Thyroid gland (tissue), 4 donors: ENCODE data around the gene SYDE2. TPM values are rescaled to one million over a fixed set of nuclear protein-coding genes. Genes with fewer than 3 reads are reported as not detected.
A peak's percentile ranks its signal among the peaks of the same experiment; 100 is the strongest.

ENCODE experiments used
- DNase-seq, 2 donors: peaks; one replicate each; pipeline ENCODE4 v3.0.0-alpha.2; 2019
- H3K27ac ChIP-seq, 3 donors: fragments of 200-600 bp; sonication (generic); 1 replicate in 2 of 3; 2 replicates in 1 of 3; pipeline ENCODE4 v1.5.1; 2016 to 2019; ENCODE audit warnings: mild to moderate bottlenecking in 1 of 3, moderate library complexity in 1 of 3
- H3K27me3 ChIP-seq: fragments of 200-600 bp; sonication (generic); one replicate; pipeline ENCODE4 v1.5.1; 2019
- H3K36me3 ChIP-seq, 2 donors: fragments of 200-600 bp; sonication (generic); one replicate each; pipeline ENCODE4 v1.5.1; 2016 to 2019
- H3K4me1 ChIP-seq, 2 donors: fragments of 200-600 bp; sonication (generic); one replicate each; pipeline ENCODE4 v1.5.1; 2017 to 2019
- H3K4me3 ChIP-seq, 3 donors: fragments of 200-600 bp; sonication (generic); replicated peaks in 1 of 3; 1 replicate in 2 of 3; 2 replicates in 1 of 3; pipeline ENCODE4 v1.5.1; 2016; ENCODE audit warnings: mild to moderate bottlenecking in 1 of 3
- H3K9me3 ChIP-seq: fragments of 200-600 bp; sonication (generic); one replicate; pipeline ENCODE4 v1.5.1; 2017
- POLR2A ChIP-seq, 2 donors: fragments of 450-650 bp; IDR thresholded peaks; one replicate each; pipeline ENCODE4 v1.6.1; 2017; ENCODE audit warnings: antibody characterized with exemption in 2 of 2, mild to moderate bottlenecking in 2 of 2, moderate library complexity in 1 of 2
- WGBS, 2 donors: methylation state at CpG; one replicate each; pipeline ENCODE4 v1.1.5; 2017; 5-methylcytosine and 5-hydroxymethylcytosine counted together
- intact Hi-C: fragments of 100-400 bp; cut with DNase I; formaldehyde crosslinking; loops from one replicate; pipeline ENCODE4 v1.15.1; 2023
- total RNA-seq, 4 donors: library from RNA; depleted of rRNA; stranded (reverse); fragments of >200 nt; gene quantifications; one replicate each; pipeline ENCODE4 v1.2.3, GENCODE V29; 2016
- TF ChIP-seq, protein P1 (sequence below), 6 experiments: fragments of 200-600 bp in 3 of 6; fragments of 450-650 bp in 3 of 6; sonication (generic) in 3 of 6; IDR thresholded peaks; one replicate each; pipeline ENCODE4 v1.5.1; 2016 to 2019; ENCODE audit warnings: antibody characterized with exemption in 6 of 6, mild to moderate bottlenecking in 2 of 6, inconsistent platforms in 1 of 6, moderate library complexity in 1 of 6

SYDE2 gene
- total RNA-seq, 4 donors from 2014 or later, result 15.2 to 30.8 (median 20.5) TPM

DNA sequence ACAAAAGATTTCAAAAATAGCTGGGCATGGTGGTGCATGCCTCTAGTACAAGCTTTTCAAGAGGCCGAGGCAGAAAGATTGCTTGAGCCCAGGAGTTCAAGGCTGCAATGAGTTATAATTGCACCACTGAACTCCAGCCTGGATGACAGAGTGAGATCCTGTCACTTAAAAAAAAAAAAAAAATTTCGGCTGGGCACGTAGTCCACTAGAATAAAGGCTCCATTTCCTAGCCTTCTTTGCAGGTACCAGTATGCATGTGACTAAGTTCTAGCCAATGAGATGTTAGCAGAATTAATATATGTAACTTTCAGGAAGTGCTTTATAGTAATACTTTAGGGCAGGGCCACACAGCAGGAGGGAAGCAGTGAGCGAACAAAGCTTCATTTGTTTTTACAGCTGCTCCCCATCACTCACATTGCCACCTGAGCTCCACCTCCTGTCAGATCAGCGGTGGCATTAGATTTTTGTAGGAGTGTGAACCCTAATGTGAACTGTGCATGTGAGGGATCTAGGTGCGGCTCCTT, 28.8 kb upstream of the SYDE2 start:
- Histone ChIP-seq H3K27me3 (no peaks in the 10 kb centered on the region), H3K27ac (no peak overlapping the region), H3K4me3 (no peak overlapping the region), H3K36me3 (no peaks in the 10 kb centered on the region), H3K4me1 (peaks cover 15% of the 10 kb centered on the region in 2 donors), H3K9me3 (no peaks in the 10 kb centered on the region)
- no peak for DNase-seq
- intact Hi-C loops, result no loop called here
- 81 to 87% methylated on average over 6 of the region's 6 CpGs for WGBS, 2 donors
- TF ChIP-seq, protein P1, sequence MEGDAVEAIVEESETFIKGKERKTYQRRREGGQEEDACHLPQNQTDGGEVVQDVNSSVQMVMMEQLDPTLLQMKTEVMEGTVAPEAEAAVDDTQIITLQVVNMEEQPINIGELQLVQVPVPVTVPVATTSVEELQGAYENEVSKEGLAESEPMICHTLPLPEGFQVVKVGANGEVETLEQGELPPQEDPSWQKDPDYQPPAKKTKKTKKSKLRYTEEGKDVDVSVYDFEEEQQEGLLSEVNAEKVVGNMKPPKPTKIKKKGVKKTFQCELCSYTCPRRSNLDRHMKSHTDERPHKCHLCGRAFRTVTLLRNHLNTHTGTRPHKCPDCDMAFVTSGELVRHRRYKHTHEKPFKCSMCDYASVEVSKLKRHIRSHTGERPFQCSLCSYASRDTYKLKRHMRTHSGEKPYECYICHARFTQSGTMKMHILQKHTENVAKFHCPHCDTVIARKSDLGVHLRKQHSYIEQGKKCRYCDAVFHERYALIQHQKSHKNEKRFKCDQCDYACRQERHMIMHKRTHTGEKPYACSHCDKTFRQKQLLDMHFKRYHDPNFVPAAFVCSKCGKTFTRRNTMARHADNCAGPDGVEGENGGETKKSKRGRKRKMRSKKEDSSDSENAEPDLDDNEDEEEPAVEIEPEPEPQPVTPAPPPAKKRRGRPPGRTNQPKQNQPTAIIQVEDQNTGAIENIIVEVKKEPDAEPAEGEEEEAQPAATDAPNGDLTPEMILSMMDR (IDR thresholded peaks at IDR 0.05), result no peak
- TF ChIP-seq POLR2A (IDR thresholded peaks at IDR 0.05), result no peak

DNA sequence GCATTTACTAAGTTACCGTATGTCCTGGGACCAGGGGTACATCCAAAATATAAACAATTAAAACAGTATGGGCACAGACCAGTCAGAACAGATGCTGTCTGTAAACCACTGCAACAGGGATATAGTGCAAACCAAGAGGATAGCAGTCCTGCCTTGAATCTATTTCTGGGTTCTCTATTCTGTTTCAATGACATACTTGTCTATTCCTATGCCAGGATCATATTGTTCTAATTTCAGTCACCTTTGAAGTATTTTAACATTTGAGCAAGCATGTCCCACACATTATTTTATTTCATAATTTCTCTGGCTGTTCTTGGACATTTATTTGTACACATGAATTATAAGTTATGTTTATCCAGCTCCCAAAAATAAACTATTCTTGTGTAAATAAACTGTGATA, 28.2 kb upstream of the SYDE2 start:
- no peaks in the 10 kb centered on the region for H3K36me3 ChIP-seq
- peaks cover 20 to 21% of the 10 kb centered on the region in 2 donors for H3K4me1 ChIP-seq
- 55 to 86% methylated on average over 1 of the region's 1 CpG for WGBS, 2 donors
- H3K27me3 ChIP-seq, result no peaks in the 10 kb centered on the region
- H3K9me3 ChIP-seq, result no peaks in the 10 kb centered on the region
- no peak overlapping the region for H3K4me3 ChIP-seq
- DNase-seq, result no peak
- TF ChIP-seq, protein P1 (IDR thresholded peaks at IDR 0.05), result no peak
- TF ChIP-seq POLR2A (IDR thresholded peaks at IDR 0.05), result no peak
- H3K27ac ChIP-seq, result no peak overlapping the region
- intact Hi-C loops, result no loop called here

DNA sequence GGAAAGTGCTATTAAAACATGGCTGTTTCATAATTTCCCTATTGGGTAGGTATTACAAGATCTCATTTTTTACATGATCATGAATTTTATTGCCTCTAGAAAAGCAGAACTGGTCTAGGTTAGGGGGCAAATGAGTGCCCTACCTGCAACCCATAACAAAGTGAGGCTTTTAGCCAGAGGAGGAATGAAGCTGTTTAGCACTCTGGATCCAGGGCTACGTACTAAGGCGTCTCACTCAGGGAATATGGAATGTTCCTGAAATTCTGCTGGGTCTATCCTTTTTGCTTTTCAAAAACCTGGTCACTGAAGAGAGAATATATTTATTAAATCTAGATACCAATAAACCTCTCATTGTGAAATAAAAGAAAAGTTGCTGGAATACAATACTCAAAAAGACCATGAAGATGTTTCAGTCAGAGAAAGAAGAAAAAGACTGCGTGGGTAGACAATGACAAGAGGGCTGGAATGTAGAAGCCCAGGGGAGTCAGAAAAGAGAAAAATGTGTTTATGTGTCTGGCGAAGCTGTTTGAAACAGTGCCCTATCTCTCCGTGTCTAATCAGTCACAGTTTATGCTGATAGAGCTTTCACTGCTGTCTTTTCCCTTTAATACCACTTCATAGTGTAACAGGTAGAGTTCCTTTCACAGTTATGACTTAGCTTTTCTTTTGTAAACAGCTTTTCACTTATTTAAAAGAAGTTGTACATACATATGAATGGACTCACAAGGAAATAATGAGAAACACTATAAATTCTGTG, 25.0 kb upstream of the SYDE2 start:
- intact Hi-C loops, result no loop called here
- TF ChIP-seq, protein P1 (IDR thresholded peaks at IDR 0.05), result no peak
- TF ChIP-seq POLR2A (IDR thresholded peaks at IDR 0.05), result no peak
- Histone ChIP-seq H3K9me3 (no peaks in the 10 kb centered on the region), H3K4me1 (peaks cover 20 to 21% of the 10 kb centered on the region in 2 donors), H3K36me3 (no peaks in the 10 kb centered on the region), H3K4me3 (no peak overlapping the region), H3K27me3 (no peaks in the 10 kb centered on the region), H3K27ac (peak overlapping the region; percentile 2 to 71 (median 62))
- WGBS, 2 donors, result 55 to 57% methylated on average over 5 of the region's 5 CpGs
- DNase-seq, result no peak

DNA sequence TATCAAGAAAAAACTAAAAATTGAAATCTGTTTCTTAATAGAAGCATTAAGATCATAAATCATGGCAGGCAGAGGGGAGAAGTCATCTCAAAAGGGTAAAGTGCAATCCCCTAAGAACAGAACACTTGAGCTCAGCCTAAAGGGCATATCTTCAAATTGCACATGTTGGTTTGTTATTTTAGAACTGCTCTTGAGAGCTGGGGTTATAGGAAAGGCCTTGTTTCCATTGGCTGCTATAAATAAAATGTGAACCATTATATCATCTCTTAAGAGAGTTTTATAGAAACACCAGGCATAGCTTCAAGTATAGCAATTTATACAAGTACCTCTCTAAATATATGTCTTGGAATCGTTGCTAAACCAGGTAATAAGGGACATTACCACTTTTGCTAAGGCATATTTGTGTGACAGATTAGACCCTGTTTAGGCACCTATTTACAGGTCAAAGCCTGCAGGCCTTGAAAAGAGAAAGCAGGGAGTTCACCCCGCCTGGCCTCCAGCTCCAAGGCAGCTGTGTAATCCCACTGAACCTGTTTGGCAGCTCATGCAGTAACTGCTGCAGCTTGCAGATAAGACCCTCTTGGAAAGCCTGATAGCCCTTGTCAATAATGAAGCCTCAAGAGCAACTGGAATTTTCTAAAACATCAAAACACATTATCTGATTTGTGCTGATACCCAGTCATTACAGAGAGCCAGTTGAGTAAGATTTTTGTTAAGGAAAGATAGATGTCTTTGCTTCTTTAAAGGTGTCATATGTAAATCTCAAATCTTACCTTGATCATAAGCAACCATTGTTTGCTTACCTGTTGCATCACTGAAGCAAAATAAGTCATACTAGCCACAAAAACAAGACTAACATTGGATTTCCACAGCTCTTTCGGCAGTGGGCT, 24.2 kb upstream of the SYDE2 start:
- H3K27me3 ChIP-seq, result no peaks in the 10 kb centered on the region
- H3K4me3 ChIP-seq, result no peak overlapping the region
- no peaks in the 10 kb centered on the region for H3K9me3 ChIP-seq
- H3K27ac ChIP-seq, result peak overlapping the region; percentile 2 to 71 (median 62)
- peaks cover 20 to 21% of the 10 kb centered on the region in 2 donors for H3K4me1 ChIP-seq
- intact Hi-C loops, result no loop called here
- 40 to 47% methylated on average over 3 of the region's 3 CpGs for WGBS, 2 donors
- H3K36me3 ChIP-seq, result no peaks in the 10 kb centered on the region
- peak; percentile 61 to 73 for DNase-seq
- no peak for TF ChIP-seq POLR2A (IDR thresholded peaks at IDR 0.05)
- TF ChIP-seq, protein P1 (IDR thresholded peaks at IDR 0.05), result no peak
